ENCODE measurements around the gene RCOR1. TPM values are rescaled to one million over a fixed set of nuclear protein-coding genes. Genes with fewer than 3 reads are reported as not detected.

RCOR1 gene
- total RNA-seq, 1 donor from 2014 or later, result 25.2 TPM

DNA sequence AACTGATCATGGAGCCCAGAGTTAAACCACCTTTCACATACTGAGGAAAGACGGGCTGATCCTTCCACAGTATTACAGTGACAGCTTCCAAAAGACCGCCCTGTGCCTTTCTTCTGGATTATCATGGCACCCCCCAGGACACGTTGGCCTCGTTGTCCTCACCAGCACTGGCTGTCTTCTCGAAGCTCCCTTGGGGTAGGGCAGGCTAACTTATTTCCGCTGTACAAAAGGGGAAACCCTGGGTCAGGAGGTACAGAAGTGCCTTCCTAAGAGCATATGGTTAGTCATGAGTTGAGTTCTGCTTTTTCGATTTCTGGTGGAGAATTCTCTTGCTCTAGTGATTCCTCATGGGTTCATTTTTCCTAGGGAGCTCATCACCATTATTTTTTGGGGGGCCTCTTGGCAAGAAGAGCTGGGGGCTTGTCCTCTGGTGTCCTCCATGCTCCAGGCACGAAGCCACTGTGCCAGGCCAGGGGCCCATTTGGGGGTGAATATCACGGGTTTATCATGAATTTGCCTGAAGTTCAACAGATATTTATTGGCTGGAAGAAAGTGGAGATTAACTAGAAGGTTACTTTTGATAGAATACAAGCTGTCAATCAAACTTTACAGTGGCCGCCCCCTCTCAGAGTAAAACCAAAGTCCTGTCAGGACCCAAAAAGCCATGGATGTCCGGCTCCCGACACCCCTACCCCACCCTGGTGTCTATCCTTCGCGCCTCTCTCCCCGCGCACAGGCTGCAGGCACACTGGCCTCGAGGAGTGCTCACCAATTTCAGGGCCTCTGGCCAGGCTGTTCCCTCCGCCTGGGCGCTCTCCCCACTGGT, 176.0 kb downstream of the RCOR1 start:
- no peak overlapping the region for H3K27ac Mint-ChIP-seq (ENCODE audit: unreplicated experiment)
- DNase-seq (ENCODE audit: low spot score), result no peak
- H3K4me3 Mint-ChIP-seq (ENCODE audit: unreplicated experiment), result no peak overlapping the region
- H3K9me3 Mint-ChIP-seq (ENCODE audit: low read depth), result no peaks in the 10 kb centered on the region
- TF ChIP-seq CTCF (IDR thresholded peaks at IDR 0.05), result no peak
- H3K36me3 Mint-ChIP-seq (ENCODE audit: low read depth), result no peaks in the 10 kb centered on the region
- no peaks in the 10 kb centered on the region for H3K27me3 Mint-ChIP-seq (ENCODE audit: low read depth)
- no peaks in the 10 kb centered on the region for H3K4me1 Mint-ChIP-seq (ENCODE audit: low read depth)

DNA sequence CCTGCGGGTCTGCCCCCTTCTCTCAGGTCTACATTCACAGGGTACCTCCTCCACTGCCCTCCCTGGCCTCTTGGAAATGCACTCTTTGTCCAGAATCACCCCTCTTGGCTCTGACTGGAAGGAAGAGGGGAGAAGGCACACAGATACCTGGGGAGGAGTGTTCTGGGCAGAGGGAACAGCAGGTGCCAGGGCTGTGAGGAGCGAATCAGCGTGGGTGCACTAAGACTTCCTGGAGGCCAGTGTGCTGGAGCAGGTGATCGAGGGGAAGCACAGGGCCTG, 176.5 kb downstream of the RCOR1 start:
- H3K27ac Mint-ChIP-seq (ENCODE audit: unreplicated experiment), result no peak overlapping the region
- no peaks in the 10 kb centered on the region for H3K36me3 Mint-ChIP-seq (ENCODE audit: low read depth)
- no peak overlapping the region for H3K4me3 Mint-ChIP-seq (ENCODE audit: unreplicated experiment)
- no peak for TF ChIP-seq CTCF (IDR thresholded peaks at IDR 0.05)
- no peak for DNase-seq (ENCODE audit: low spot score)
- H3K9me3 Mint-ChIP-seq (ENCODE audit: low read depth), result no peaks in the 10 kb centered on the region
- no peaks in the 10 kb centered on the region for H3K4me1 Mint-ChIP-seq (ENCODE audit: low read depth)
- no peaks in the 10 kb centered on the region for H3K27me3 Mint-ChIP-seq (ENCODE audit: low read depth)

DNA sequence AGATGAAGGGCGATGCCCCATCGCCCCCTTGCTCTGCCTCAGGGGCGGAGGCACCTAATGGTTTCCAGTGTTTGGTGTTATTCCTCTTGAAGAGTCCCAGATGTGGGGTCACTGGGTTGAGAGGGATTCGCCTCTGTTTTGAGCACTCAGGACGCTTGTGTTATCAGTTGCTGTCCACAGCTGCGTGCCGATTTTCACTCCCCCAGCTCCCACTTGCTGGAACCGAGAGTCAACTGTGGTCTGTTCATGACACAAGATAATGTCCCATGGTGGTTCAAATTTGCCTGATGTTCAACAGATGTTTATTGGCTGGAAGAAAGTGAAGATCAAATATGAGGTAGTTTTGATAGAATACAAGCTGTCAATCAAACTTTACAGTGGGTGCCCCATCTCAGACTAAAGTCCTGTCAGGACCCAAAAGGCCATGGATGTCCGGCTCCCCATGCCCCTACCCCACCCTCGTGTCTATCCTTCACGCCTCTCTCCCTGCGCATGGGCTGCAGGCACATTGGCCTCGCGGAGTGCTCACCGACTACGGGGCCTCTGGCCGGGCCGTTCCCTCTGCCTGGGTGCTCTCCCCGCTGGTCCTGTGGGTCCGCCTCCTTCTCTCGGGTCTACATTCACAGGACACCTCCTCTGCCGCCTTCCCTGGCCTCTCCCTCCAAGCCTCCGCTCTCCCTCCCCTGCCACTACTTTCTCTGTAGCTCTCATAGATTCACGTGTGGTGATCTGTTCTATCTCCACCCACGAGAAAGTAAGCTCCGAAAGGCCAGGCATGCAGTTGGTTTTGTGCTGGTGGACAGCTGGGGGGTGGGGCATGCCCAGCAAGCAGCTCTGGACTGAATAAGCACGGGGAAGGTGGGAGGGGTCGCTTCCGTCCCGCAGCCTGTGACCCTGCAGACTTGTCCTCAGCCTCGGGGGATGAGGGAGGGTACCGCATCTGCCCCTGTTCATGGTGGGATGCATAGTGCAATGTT, 178.0 kb downstream of the RCOR1 start:
- peak; percentile 86 for DNase-seq (ENCODE audit: low spot score)
- no peaks in the 10 kb centered on the region for H3K36me3 Mint-ChIP-seq (ENCODE audit: low read depth)
- H3K4me1 Mint-ChIP-seq (ENCODE audit: low read depth), result peaks cover 7% of the 10 kb centered on the region
- H3K27ac Mint-ChIP-seq (ENCODE audit: unreplicated experiment), result no peak overlapping the region
- H3K4me3 Mint-ChIP-seq (ENCODE audit: unreplicated experiment), result no peak overlapping the region
- TF ChIP-seq CTCF (IDR thresholded peaks at IDR 0.05), result no peak
- no peaks in the 10 kb centered on the region for H3K27me3 Mint-ChIP-seq (ENCODE audit: low read depth)
- no peaks in the 10 kb centered on the region for H3K9me3 Mint-ChIP-seq (ENCODE audit: low read depth)

GRCh38 chr14:102771144-102771543, 178.7 kb downstream of the RCOR1 start:
- DNase-seq (ENCODE audit: low spot score), result peak; percentile 63
- H3K36me3 Mint-ChIP-seq (ENCODE audit: low read depth), result no peaks in the 10 kb centered on the region
- peaks cover 9% of the 10 kb centered on the region for H3K4me1 Mint-ChIP-seq (ENCODE audit: low read depth)
- no peak overlapping the region for H3K27ac Mint-ChIP-seq (ENCODE audit: unreplicated experiment)
- H3K4me3 Mint-ChIP-seq (ENCODE audit: unreplicated experiment), result no peak overlapping the region
- TF ChIP-seq CTCF (IDR thresholded peaks at IDR 0.05), result no peak
- no peaks in the 10 kb centered on the region for H3K9me3 Mint-ChIP-seq (ENCODE audit: low read depth)
- H3K27me3 Mint-ChIP-seq (ENCODE audit: low read depth), result no peaks in the 10 kb centered on the region

DNA sequence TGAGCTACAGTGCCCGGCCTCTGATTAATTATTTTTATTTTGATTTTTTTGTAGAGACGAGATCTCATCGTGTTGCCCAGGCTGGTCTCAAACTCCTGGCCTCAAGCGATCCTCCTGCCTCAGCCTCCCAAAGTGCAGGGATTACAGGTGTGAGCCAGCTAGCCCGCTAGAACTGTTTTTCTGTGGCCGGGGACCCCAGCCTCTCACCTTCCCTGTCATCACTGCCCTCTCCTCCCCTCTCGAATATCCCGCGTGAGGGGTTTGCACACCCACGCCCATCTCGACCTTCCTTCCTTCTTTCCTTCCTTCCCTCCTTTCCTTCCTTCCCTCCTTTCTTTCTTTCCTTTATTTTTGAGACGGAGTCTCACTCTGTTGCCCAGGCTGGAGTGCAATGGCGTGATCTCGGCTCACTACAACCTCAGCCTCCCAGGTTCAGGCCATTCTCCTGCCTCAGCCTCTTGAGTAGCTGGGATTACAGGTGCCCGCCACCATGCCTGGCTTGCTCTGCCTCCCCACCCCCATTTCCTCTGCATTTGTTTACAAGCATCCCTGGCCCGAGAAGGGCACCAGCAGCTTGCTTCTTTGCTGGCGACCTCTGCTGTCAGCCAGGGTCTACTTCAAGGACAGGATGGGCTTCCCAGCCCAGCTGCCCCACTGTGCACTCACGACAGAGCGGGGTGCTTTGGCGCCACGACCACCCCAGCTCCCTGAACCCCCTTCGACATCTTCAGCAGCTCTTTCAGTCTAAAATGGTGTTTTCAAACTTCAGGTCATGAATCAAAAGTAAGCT, 180.5 kb downstream of the RCOR1 start:
- Mint-ChIP-seq H3K27me3 (ENCODE audit: low read depth) (no peaks in the 10 kb centered on the region), H3K4me1 (ENCODE audit: low read depth) (peaks cover 15% of the 10 kb centered on the region), H3K4me3 (ENCODE audit: unreplicated experiment) (no peak overlapping the region), H3K9me3 (ENCODE audit: low read depth) (no peaks in the 10 kb centered on the region), H3K36me3 (ENCODE audit: low read depth) (no peaks in the 10 kb centered on the region), H3K27ac (ENCODE audit: unreplicated experiment) (peak overlapping the region; percentile 33)
- TF ChIP-seq CTCF (IDR thresholded peaks at IDR 0.05), result peak; percentile 59
- DNase-seq (ENCODE audit: low spot score), result peak; percentile 54
